ENCODE data around the gene PROKR1.

DNA sequence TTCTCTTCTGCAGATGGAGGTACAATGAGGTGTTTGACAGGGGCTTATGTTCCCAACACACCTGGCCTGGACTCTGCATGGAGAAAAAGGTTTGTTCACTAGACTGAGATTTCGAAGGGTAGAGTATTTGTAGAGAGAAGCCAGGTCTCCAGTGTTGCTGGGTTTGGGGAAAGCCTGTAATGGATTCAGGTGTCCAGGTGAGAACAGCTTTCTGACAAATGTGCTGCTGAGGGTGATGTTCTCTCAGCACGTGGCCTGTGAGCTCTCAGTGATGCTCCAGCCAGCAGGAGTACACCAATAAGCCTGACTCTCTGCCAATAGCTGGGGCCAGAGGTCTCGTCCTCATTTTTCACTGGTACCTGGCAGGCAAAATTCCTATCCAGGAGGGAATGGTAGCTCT, 47.5 kb downstream of the PROKR1 start:
- TF ChIP-seq, protein P1, sequence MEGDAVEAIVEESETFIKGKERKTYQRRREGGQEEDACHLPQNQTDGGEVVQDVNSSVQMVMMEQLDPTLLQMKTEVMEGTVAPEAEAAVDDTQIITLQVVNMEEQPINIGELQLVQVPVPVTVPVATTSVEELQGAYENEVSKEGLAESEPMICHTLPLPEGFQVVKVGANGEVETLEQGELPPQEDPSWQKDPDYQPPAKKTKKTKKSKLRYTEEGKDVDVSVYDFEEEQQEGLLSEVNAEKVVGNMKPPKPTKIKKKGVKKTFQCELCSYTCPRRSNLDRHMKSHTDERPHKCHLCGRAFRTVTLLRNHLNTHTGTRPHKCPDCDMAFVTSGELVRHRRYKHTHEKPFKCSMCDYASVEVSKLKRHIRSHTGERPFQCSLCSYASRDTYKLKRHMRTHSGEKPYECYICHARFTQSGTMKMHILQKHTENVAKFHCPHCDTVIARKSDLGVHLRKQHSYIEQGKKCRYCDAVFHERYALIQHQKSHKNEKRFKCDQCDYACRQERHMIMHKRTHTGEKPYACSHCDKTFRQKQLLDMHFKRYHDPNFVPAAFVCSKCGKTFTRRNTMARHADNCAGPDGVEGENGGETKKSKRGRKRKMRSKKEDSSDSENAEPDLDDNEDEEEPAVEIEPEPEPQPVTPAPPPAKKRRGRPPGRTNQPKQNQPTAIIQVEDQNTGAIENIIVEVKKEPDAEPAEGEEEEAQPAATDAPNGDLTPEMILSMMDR (IDR thresholded peaks at IDR 0.05; ENCODE audit: low read depth, low read length) = no peak
- no peak for TF ChIP-seq EZH2phosphoT487 (IDR thresholded peaks at IDR 0.05; ENCODE audit: low read depth)

Measured in OCI-LY3 (cell line).